ENCODE results near the gene GRK5.

GRCh38 chr10:119420950-119421875 lies 213.8 kb downstream of the GRK5 start:
- TF ChIP-seq, protein P1, sequence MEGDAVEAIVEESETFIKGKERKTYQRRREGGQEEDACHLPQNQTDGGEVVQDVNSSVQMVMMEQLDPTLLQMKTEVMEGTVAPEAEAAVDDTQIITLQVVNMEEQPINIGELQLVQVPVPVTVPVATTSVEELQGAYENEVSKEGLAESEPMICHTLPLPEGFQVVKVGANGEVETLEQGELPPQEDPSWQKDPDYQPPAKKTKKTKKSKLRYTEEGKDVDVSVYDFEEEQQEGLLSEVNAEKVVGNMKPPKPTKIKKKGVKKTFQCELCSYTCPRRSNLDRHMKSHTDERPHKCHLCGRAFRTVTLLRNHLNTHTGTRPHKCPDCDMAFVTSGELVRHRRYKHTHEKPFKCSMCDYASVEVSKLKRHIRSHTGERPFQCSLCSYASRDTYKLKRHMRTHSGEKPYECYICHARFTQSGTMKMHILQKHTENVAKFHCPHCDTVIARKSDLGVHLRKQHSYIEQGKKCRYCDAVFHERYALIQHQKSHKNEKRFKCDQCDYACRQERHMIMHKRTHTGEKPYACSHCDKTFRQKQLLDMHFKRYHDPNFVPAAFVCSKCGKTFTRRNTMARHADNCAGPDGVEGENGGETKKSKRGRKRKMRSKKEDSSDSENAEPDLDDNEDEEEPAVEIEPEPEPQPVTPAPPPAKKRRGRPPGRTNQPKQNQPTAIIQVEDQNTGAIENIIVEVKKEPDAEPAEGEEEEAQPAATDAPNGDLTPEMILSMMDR (IDR thresholded peaks at IDR 0.05) = no peak
- no peak for TF ChIP-seq POLR2A (IDR thresholded peaks at IDR 0.05)

All from Peyer's patch (tissue), 4 donors.